MM.1S (cell line): Measurements from ENCODE around the gene ULBP3.

Experiments
- DNase-seq: peaks from one replicate; pipeline ENCODE4 v3.0.0-alpha.2; 2015
- H2AFZ ChIP-seq: fragments of 300-600 bp; sonication (generic); 2 replicates; pipeline ENCODE4 v1.6.0; 2016; ENCODE audit warnings: antibody characterized with exemption, low read length
- H3F3A ChIP-seq: fragments of 300-600 bp; sonication (generic); 2 replicates; pipeline ENCODE4 v1.6.1; 2016; ENCODE audit warnings: mild to moderate bottlenecking, antibody characterized with exemption, low read length, moderate library complexity, mixed read lengths; ENCODE audit not compliant: insufficient read depth
- H3K27ac ChIP-seq: fragments of 300-600 bp; sonication (generic); 2 replicates; pipeline ENCODE4 v1.5.1; 2016; ENCODE audit warnings: mild to moderate bottlenecking, low read length
- H3K27me3 ChIP-seq: fragments of 300-600 bp; sonication (generic); replicated peaks from 2 replicates; pipeline ENCODE4 v1.6.0; 2016; ENCODE audit warnings: low read length; ENCODE audit not compliant: insufficient read depth
- H3K36me3 ChIP-seq: fragments of 300-600 bp; sonication (generic); replicated peaks from 2 replicates; pipeline ENCODE4 v1.6.1; 2016; ENCODE audit warnings: mild to moderate bottlenecking, low read length, mixed read lengths; ENCODE audit not compliant: insufficient read depth
- H3K4me1 ChIP-seq: fragments of 300-600 bp; sonication (generic); 2 replicates; pipeline ENCODE4 v1.6.1; 2016; ENCODE audit warnings: low read length, mixed read lengths
- H3K4me2 ChIP-seq: fragments of 300-600 bp; sonication (generic); 2 replicates; pipeline ENCODE4 v1.6.0; 2016; ENCODE audit warnings: low read depth, low read length
- H3K4me3 ChIP-seq: fragments of 300-600 bp; sonication (generic); 2 replicates; pipeline ENCODE4 v1.5.1; 2016; ENCODE audit warnings: low read length, mixed read lengths
- H3K79me2 ChIP-seq: fragments of 300-600 bp; sonication (generic); 2 replicates; pipeline ENCODE4 v1.6.1; 2016; ENCODE audit warnings: mixed run types, low read length, mixed read lengths
- H3K9ac ChIP-seq: fragments of 300-600 bp; sonication (generic); 2 replicates; pipeline ENCODE4 v1.6.1; 2016; ENCODE audit warnings: low read length, mixed read lengths
- H3K9me2 ChIP-seq: fragments of 300-600 bp; sonication (generic); replicated peaks from 2 replicates; pipeline ENCODE4 v1.6.1; 2016; ENCODE audit warnings: mild to moderate bottlenecking, low read length, mixed read lengths; ENCODE audit not compliant: insufficient read depth
- H3K9me3 ChIP-seq: fragments of 300-600 bp; sonication (generic); replicated peaks from 2 replicates; pipeline ENCODE4 v1.6.1; 2016; ENCODE audit warnings: mild to moderate bottlenecking, low read length, mixed read lengths; ENCODE audit not compliant: insufficient read depth
- H4K20me1 ChIP-seq: fragments of 300-600 bp; sonication (generic); 2 replicates; pipeline ENCODE4 v1.6.1; 2016; ENCODE audit warnings: mild to moderate bottlenecking, low read length, moderate library complexity, mixed read lengths; ENCODE audit not compliant: insufficient read depth
- EZH2 ChIP-seq: fragments of 300-600 bp; sonication (generic); optimal IDR thresholded peaks from 2 replicates; pipeline ENCODE3; 2017; ENCODE audit warnings: low read depth, mild to moderate bottlenecking, antibody characterized with exemption, low read length, mixed read lengths
- EZH2phosphoT487 ChIP-seq: fragments of 300-600 bp; sonication (generic); IDR thresholded peaks from 2 replicates; pipeline ENCODE4 v1.6.1; 2018; ENCODE audit warnings: antibody characterized with exemption, low read length
- TF ChIP-seq, protein P1 (sequence below): fragments of 300-600 bp; sonication (generic); IDR thresholded peaks from 2 replicates; pipeline ENCODE4 v1.5.1; 2016; ENCODE audit warnings: antibody characterized with exemption, low read length, mixed read lengths

The ULBP3 gene

DNA sequence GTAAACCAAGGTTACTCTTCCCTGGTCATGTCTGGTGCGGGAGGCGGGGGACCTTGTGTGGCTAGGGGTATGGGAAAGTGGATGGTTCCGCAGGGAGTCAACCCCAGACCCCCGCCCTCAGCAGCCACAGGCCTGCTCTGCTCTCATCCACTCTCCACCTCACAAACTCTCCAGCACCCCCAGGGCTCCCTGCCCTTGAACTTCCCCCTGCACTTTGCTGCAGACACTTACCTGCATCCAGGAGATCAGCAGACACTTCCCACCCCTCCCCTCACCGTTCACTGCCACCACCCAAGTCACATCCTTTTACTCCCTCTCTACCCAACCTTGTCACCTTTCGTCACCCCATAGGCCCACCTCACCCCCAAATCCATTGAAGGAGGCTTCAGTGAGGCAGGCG is 39.6 kb downstream of the ULBP3 start:
- Histone ChIP-seq H3F3A (no peaks in the 10 kb centered on the region), H4K20me1 (no peaks in the 10 kb centered on the region), H3K9me3 (no peaks in the 10 kb centered on the region), H3K27ac (no peak overlapping the region), H3K27me3 (peaks cover 11% of the 10 kb centered on the region), H2AFZ (no peak overlapping the region), H3K9me2 (no peaks in the 10 kb centered on the region), H3K36me3 (no peaks in the 10 kb centered on the region), H3K79me2 (no peaks in the 10 kb centered on the region), H3K9ac (no peak overlapping the region), H3K4me2 (no peak overlapping the region), H3K4me3 (no peak overlapping the region), H3K4me1 (no peaks in the 10 kb centered on the region)
- TF ChIP-seq EZH2 (no peak), EZH2phosphoT487 (no peak)
- TF ChIP-seq, protein P1, sequence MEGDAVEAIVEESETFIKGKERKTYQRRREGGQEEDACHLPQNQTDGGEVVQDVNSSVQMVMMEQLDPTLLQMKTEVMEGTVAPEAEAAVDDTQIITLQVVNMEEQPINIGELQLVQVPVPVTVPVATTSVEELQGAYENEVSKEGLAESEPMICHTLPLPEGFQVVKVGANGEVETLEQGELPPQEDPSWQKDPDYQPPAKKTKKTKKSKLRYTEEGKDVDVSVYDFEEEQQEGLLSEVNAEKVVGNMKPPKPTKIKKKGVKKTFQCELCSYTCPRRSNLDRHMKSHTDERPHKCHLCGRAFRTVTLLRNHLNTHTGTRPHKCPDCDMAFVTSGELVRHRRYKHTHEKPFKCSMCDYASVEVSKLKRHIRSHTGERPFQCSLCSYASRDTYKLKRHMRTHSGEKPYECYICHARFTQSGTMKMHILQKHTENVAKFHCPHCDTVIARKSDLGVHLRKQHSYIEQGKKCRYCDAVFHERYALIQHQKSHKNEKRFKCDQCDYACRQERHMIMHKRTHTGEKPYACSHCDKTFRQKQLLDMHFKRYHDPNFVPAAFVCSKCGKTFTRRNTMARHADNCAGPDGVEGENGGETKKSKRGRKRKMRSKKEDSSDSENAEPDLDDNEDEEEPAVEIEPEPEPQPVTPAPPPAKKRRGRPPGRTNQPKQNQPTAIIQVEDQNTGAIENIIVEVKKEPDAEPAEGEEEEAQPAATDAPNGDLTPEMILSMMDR: no peak
- DNase-seq: no peak

DNA sequence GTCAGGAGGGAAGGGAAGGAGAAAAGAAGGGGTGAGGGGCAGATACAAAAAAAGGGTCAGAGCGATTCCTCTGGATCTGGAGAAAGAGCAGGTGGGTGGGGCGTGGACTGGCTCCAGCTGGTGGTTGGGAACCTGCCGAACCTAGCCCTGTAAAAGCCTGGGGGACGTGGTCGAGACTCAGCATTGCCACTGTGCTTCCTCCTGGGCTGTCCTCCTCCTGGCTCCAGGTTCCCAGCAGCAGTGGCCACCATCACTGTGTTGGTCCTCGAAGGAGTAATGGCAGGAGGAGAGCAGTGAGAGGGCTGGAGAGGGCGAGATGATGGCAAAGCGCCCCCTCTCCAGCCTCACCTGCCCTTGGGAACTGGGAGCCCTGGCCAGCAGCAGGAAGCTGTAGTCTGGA is 40.1 kb downstream of the ULBP3 start:
- no peak for DNase-seq
- no peak overlapping the region for H3K27ac ChIP-seq
- no peaks in the 10 kb centered on the region for H3K9me3 ChIP-seq
- no peak overlapping the region for H3K4me2 ChIP-seq
- H3F3A ChIP-seq: no peaks in the 10 kb centered on the region
- no peaks in the 10 kb centered on the region for H3K79me2 ChIP-seq
- no peaks in the 10 kb centered on the region for H4K20me1 ChIP-seq
- TF ChIP-seq EZH2phosphoT487 (no peak), EZH2 (no peak)
- TF ChIP-seq, protein P1: no peak
- H3K9me2 ChIP-seq: no peaks in the 10 kb centered on the region
- no peak overlapping the region for H3K9ac ChIP-seq
- no peaks in the 10 kb centered on the region for H3K4me1 ChIP-seq
- no peak overlapping the region for H2AFZ ChIP-seq
- H3K27me3 ChIP-seq: peaks cover 11% of the 10 kb centered on the region
- H3K36me3 ChIP-seq: no peaks in the 10 kb centered on the region
- H3K4me3 ChIP-seq: no peak overlapping the region

DNA sequence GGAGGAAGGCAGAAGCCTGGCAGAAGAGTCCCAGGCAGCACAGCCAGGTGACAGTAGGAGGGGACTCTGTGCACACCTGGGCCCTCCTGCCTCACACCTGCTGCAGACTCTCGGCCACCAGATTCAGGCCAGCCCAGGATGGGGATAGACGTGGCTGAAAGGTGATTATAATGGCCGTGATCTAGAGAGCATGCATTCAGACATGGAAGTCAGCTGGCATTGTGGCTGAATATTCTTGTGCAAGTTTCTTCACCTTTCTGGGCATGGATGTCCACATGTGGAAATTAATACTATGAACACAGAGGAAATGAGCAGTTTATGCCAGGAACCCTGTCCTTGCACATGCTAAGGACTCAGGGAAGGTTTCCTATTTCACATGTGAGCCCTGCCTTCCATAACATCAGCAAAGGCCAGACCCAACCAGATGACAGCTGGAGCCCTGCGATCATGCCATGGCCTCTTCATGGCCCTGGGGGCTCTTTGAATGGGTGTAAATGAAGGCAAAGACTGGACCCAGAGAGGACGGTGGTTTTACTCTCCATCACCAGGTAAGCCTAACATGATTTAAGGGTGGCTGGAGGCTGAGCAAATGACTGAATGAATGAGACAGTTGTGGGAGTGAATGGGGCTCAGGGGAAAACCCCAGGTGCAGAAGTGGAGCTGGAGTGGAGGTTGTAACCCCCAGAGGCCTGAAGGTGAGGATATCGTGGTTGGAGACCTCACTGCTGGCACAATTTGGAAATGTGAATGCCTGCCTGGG is 40.9 kb downstream of the ULBP3 start:
- TF ChIP-seq, protein P1: no peak
- TF ChIP-seq EZH2phosphoT487 (no peak), EZH2 (no peak)
- Histone ChIP-seq H3F3A (no peaks in the 10 kb centered on the region), H4K20me1 (no peaks in the 10 kb centered on the region), H3K4me1 (no peaks in the 10 kb centered on the region), H3K9ac (no peak overlapping the region), H3K36me3 (no peaks in the 10 kb centered on the region), H3K4me2 (no peak overlapping the region), H3K9me3 (no peaks in the 10 kb centered on the region), H3K9me2 (no peaks in the 10 kb centered on the region), H2AFZ (no peak overlapping the region), H3K4me3 (no peak overlapping the region), H3K27me3 (peaks cover 11% of the 10 kb centered on the region), H3K79me2 (no peaks in the 10 kb centered on the region), H3K27ac (no peak overlapping the region)
- DNase-seq: no peak
